Activated naive CD8-positive, alpha-beta T cell treated with anti-CD3 and anti-CD28 coated beads, Interleukin-2, amount 50 U/mL, for 16 hours (primary cell): ENCODE measurements around the gene POLL.
"Not testable (repeated sequence)": the region's sequence is repeated elsewhere in the genome, so short reads cannot be mapped to it uniquely, and the experiment has no call there.

Source experiments
- DNase-seq: peaks from one replicate; pipeline ENCODE4 v3.0.0-alpha.2; 2020; ENCODE audit warnings: low read depth, low spot score

POLL gene

GRCh38 chr10:101587725-101588653 lies at the start of gene POLL, which contains the start of gene DPCD:
POLL (minus strand) TSS chr10:101588257; CDS start chr10:101587360, 897 bp downstream.
DPCD (plus strand) TSS chr10:101588321; CDS start chr10:101588337, 16 bp downstream.
- DNase-seq: peak; percentile 86

- DNase-seq: not testable (repeated sequence)
Observed at GRCh38 chr10:101633510-101633909, 45.5 kb upstream of the POLL start.

- DNase-seq: no peak
Observed at GRCh38 chr10:101631821-101632475, 43.9 kb upstream of the POLL start.

- DNase-seq: no peak
Observed at GRCh38 chr10:101630633-101630920, 42.5 kb upstream of the POLL start.

GRCh38 chr10:101629837-101630632 lies 42.0 kb upstream of the POLL start:
- no peak for DNase-seq

- no peak for DNase-seq
Observed at GRCh38 chr10:101625821-101626412, 37.9 kb upstream of the POLL start.

GRCh38 chr10:101624526-101625102 lies 36.6 kb upstream of the POLL start:
- DNase-seq: no peak

GRCh38 chr10:101623528-101623927 lies 35.5 kb upstream of the POLL start:
- no peak for DNase-seq

- DNase-seq: no peak
Observed at GRCh38 chr10:101619983-101620382, 31.9 kb upstream of the POLL start.

- DNase-seq: no peak
Observed at GRCh38 chr10:101618871-101619270, 30.8 kb upstream of the POLL start.

GRCh38 chr10:101617824-101618568 lies 29.9 kb upstream of the POLL start:
- no peak for DNase-seq

- DNase-seq: no peak
Observed at GRCh38 chr10:101617102-101617823, 29.2 kb upstream of the POLL start.

GRCh38 chr10:101616415-101617101 lies 28.5 kb upstream of the POLL start:
- DNase-seq: no peak

GRCh38 chr10:101615525-101616116 lies 27.6 kb upstream of the POLL start:
- DNase-seq: no peak

- DNase-seq: no peak
Observed at GRCh38 chr10:101614663-101615524, 26.8 kb upstream of the POLL start.

GRCh38 chr10:101613646-101614045 lies 25.6 kb upstream of the POLL start:
- no peak for DNase-seq

- no peak for DNase-seq
Observed at GRCh38 chr10:101612872-101613271, 24.8 kb upstream of the POLL start.

- DNase-seq: no peak
Observed at GRCh38 chr10:101612086-101612485, 24.0 kb upstream of the POLL start.
